K562 (cell line): ENCODE data around the gene WDR5B. TPM values are rescaled to one million over a fixed set of nuclear protein-coding genes. Genes with fewer than 3 reads are reported as not detected.

ENCODE experiments used
- ATAC-seq: fragments of 200-7000 bp; cut with Tn5 transposase; 3 replicates; pipeline ENCODE4 v1.9.1; 2020; ENCODE audit warnings: moderate library complexity
- BruUV-seq: library from RNA; stranded (reverse); fragments of 400-500 nt; replicated peaks from 2 replicates; lab custom pipeline; 2021; lab: Mats Ljungman, UMichigan
- CTCF ChIA-PET: fragments of 300-600 bp; formaldehyde crosslinking; extraction: SDS; loops from one replicate; lab custom pipeline; 2021; ENCODE audit warnings: low intra/inter-chr PET ratio; lab: Yijun Ruan, JAX
- POLR2A ChIA-PET: fragments of 300-600, 350-650 bp; sonication (Branson Sonifier 250); formaldehyde crosslinking; extraction: SDS; loops from one replicate; lab custom pipeline; 2021; ENCODE audit warnings: antibody characterized with exemption, inconsistent platforms; lab: Yijun Ruan, JAX
- DNase-seq, 4 experiments: peaks; one replicate each; pipeline versions ENCODE4 v3.0.0 to v3.0.0-alpha.2; 2011 to 2018; ENCODE audit warnings: low spot score in 3 of 4, mixed read lengths in 3 of 4; ENCODE audit errors: extremely low read depth in 1 of 4
- FAIRE-seq: peaks from 2 replicates; lab custom pipeline; 2011; peaks lifted over from hg19 to GRCh38; lab: Jason Lieb, UNC
- H2AFZ ChIP-seq: 2 replicates; pipeline ENCODE4 v1.6.0; 2011; ENCODE audit warnings: low read depth, low read length, control low read depth, inconsistent platforms
- H3K27ac ChIP-seq: fragments of 200-600 bp; 3 replicates; pipeline ENCODE4 v1.8.0; 2011; ENCODE audit warnings: low read depth, mild to moderate bottlenecking, control low read depth, inconsistent platforms, low read length, moderate library complexity, mixed read lengths; ENCODE audit errors: extremely low read depth
- H3K27me3 ChIP-seq, 2 experiments: fragments of 300-600 bp in 1 of 2; 2 replicates in 1 of 2; 3 replicates in 1 of 2; pipeline versions ENCODE4 v1.6.0 to v1.8.0; 2011; ENCODE audit warnings: inconsistent platforms in 2 of 2, low read length in 2 of 2, mild to moderate bottlenecking in 1 of 2, mixed read lengths in 1 of 2, moderate library complexity in 1 of 2; ENCODE audit not compliant: control insufficient read depth in 2 of 2, insufficient read depth in 2 of 2
- H3K36me3 ChIP-seq: fragments of 300-600 bp; 3 replicates; pipeline ENCODE4 v1.8.0; 2011; ENCODE audit warnings: mild to moderate bottlenecking, low read length, inconsistent platforms; ENCODE audit not compliant: control insufficient read depth, insufficient read depth
- H3K4me1 ChIP-seq, 2 experiments: fragments of 200-600 bp in 1 of 2; replicated peaks in 1 of 2; 2 replicates in 1 of 2; 3 replicates in 1 of 2; pipeline versions ENCODE4 v1.5.1 to v1.8.0; 2011; ENCODE audit warnings: inconsistent platforms in 2 of 2, low read length in 2 of 2, mild to moderate bottlenecking in 1 of 2, mixed read lengths in 1 of 2, moderate library complexity in 1 of 2; ENCODE audit not compliant: control insufficient read depth in 2 of 2, insufficient read depth in 2 of 2
- H3K4me2 ChIP-seq: 2 replicates; pipeline ENCODE4 v1.6.1; 2011; ENCODE audit warnings: low read length, control low read depth, inconsistent platforms, mixed read lengths; ENCODE audit not compliant: insufficient read depth
- H3K4me3 ChIP-seq: fragments of 200-600 bp; sonication (generic), shearing (Covaris generic); 2 replicates; pipeline ENCODE4 v1.5.1; 2016; ENCODE audit warnings: control low read depth, inconsistent platforms
- H3K79me2 ChIP-seq: fragments of 200-600 bp; 3 replicates; pipeline ENCODE4 v1.8.0; 2011; ENCODE audit warnings: low read length, inconsistent platforms; ENCODE audit not compliant: control insufficient read depth, insufficient read depth
- H3K9ac ChIP-seq, 2 experiments: 2 replicates each; pipeline versions ENCODE4 v1.6.0 to v1.6.1; 2011; ENCODE audit warnings: low read depth in 2 of 2, low read length in 2 of 2, control low read depth in 1 of 2, inconsistent platforms in 1 of 2, mild to moderate bottlenecking in 1 of 2, mixed read lengths in 1 of 2; ENCODE audit not compliant: insufficient read depth in 1 of 2
- H3K9me1 ChIP-seq: one replicate; pipeline ENCODE4 v1.6.0; 2011; ENCODE audit warnings: inconsistent platforms, mild to moderate bottlenecking, low read length, moderate library complexity; ENCODE audit not compliant: control insufficient read depth, insufficient read depth
- H3K9me3 ChIP-seq: replicated peaks from 2 replicates; pipeline ENCODE4 v1.5.1; 2011; ENCODE audit warnings: low read depth, low read length, inconsistent platforms; ENCODE audit not compliant: control insufficient read depth, insufficient read depth
- H4K20me1 ChIP-seq: replicated peaks from 2 replicates; pipeline ENCODE4 v1.6.1; 2011; ENCODE audit warnings: low read length, inconsistent platforms, mixed read lengths; ENCODE audit not compliant: control insufficient read depth, insufficient read depth
- HNRNPLL ChIP-seq: fragments of 200-400 bp; formaldehyde crosslinking; IDR thresholded peaks from 2 replicates; pipeline ENCODE4 v1.6.1; 2017; ENCODE audit warnings: low read length, low read depth, mild to moderate bottlenecking; ENCODE audit not compliant: poor library complexity, severe bottlenecking
- MCM2 ChIP-seq: fragments of 450-650 bp; IDR thresholded peaks from 2 replicates; pipeline ENCODE4 v1.6.1; 2017; ENCODE audit warnings: low read depth, mild to moderate bottlenecking
- PRPF4 ChIP-seq: fragments of 200-400 bp; formaldehyde crosslinking; IDR thresholded peaks from one replicate; pipeline ENCODE4 v1.6.1; 2017; ENCODE audit warnings: low read length, low read depth, mild to moderate bottlenecking; ENCODE audit not compliant: insufficient read depth, poor library complexity, severe bottlenecking
- PURB ChIP-seq: sonication (generic); formaldehyde crosslinking; IDR thresholded peaks from 2 replicates; pipeline ENCODE4 v1.9.0; 2021; ENCODE audit warnings: low read depth, mild to moderate bottlenecking, missing genetic modification reagents
- TAF9B ChIP-seq: fragments of 450-650 bp; IDR thresholded peaks from 2 replicates; pipeline ENCODE4 v1.6.1; 2018; ENCODE audit warnings: mild to moderate bottlenecking; ENCODE audit not compliant: partially characterized antibody
- U2AF2 ChIP-seq: fragments of 200-400 bp; formaldehyde crosslinking; optimal IDR thresholded peaks from 2 replicates; pipeline ENCODE3; 2017; ENCODE audit warnings: low read depth, mild to moderate bottlenecking, low read length
- ZFPM2 ChIP-seq: fragments of 250-450 bp; sonication (Bioruptor Pico); IDR thresholded peaks from 2 replicates; pipeline ENCODE4 v1.5.1; 2022; ENCODE audit warnings: mild to moderate bottlenecking
- WGBS: fragments of 100-300 bp; shearing (Covaris generic); methylation state at CpG from one replicate; pipeline ENCODE4 v1.1.6; 2016; ENCODE audit warnings: low coverage, mixed read lengths; ENCODE audit not compliant: insufficient coverage; ENCODE audit errors: missing lambda C conversion rate; 5-methylcytosine and 5-hydroxymethylcytosine counted together
- in situ Hi-C: fragments of 300-500 bp; cut with MboI; formaldehyde crosslinking; loops from 4 replicates; pipeline ENCODE4 v1.15.0; 2018; ENCODE audit warnings: inconsistent platforms, mixed read lengths
- intact Hi-C: fragments of 100-400 bp; cut with micrococcal nuclease; formaldehyde crosslinking; loops from 2 replicates; pipeline ENCODE4 v1.14.2; 2022
- polyA plus RNA-seq, 8 experiments: library from polyadenylated mRNA; depleted of rRNA in 4 of 8; stranded (reverse) in 5 of 8; unstranded in 3 of 8; fragments of >200 nt; fragmentation: Nextera tagmentation in 2 of 8; fragmentation: Illumina TruSeq in 1 of 8; extraction: Ambion mirVana in 2 of 8; extraction: Trizol in 1 of 8; gene quantifications; 2 replicates each; pipeline versions ENCODE4 v1.2.1 to v1.2.3, GENCODE V29; 2011 to 2014; ENCODE audit warnings: inconsistent platforms in 1 of 8, missing spikeins in 1 of 8
- total RNA-seq, 7 experiments: library from RNA; depleted of rRNA in 6 of 7; stranded (reverse); fragments of >200 nt in 6 of 7; fragmentation: Illumina TruSeq in 2 of 7; extraction: Trizol in 2 of 7; gene quantifications; 2 replicates each; pipeline versions ENCODE4 v1.2.1 to v1.2.3, GENCODE V29; 2011 to 2021; ENCODE audit warnings: low replicate concordance in 1 of 7
- TF ChIP-seq, protein P1 (sequence below): fragments of 200-800 bp; sonication (Bioruptor generic); IDR thresholded peaks from 2 replicates; pipeline ENCODE4 v1.6.1; 2016; ENCODE audit warnings: missing genetic modification characterization, missing compliant biosample characterization
- TF ChIP-seq, protein P2 (sequence below): fragments of 250-450 bp; sonication (Bioruptor Pico); IDR thresholded peaks from 2 replicates; pipeline ENCODE4 v1.9.0; 2021; ENCODE audit warnings: mild to moderate bottlenecking

The WDR5B gene
- total and polyA plus RNA-seq, 9 of the 15 experiments (the other 6 are each of a cell fraction or from before 2014, with no cell fraction given) = 2.8 to 10.1 (median 4.2) TPM

DNA sequence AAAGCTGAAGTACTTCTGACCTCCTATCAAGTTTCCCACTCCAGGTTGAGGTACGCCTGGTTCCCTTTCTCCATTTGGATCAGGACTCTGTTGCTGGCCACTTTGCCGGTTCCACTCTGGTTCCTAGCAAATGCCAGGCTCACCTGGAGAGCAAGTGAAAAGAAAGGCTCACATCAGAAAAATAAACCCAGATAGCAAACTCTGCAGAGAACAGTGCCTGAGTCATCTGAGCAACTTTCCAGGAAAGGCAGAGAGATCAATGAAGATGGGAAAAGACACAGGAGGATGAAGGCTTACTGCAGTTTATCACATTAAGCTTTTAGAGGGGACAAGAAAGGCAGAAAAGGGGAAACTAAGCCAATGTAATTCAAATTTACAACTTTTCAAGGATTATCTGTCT lies 41.8 kb upstream of the WDR5B start:
- Histone ChIP-seq H3K9me1 (no peaks in the 10 kb centered on the region), H3K4me3 (no peak overlapping the region), H3K4me2 (no peak overlapping the region), H4K20me1 (no peaks in the 10 kb centered on the region), H3K9ac (no peak overlapping the region), H3K9me3 (no peaks in the 10 kb centered on the region), H3K36me3 (peaks cover 79% of the 10 kb centered on the region), H3K79me2 (no peaks in the 10 kb centered on the region), H2AFZ (no peak overlapping the region), H3K4me1 (no peaks in the 10 kb centered on the region), H3K27ac (no peak overlapping the region), H3K27me3 (no peaks in the 10 kb centered on the region)
- intact Hi-C loops (loop anchor here (5.0 to 10.0 kb wide), 2 partner anchors 60 to 107 kb away; partner anchors contain the start of genes DTX3L and PARP9), in situ Hi-C loops (no loop called here)
- BruUV-seq = no TSS peak
- WGBS = 100% methylated on average over 1 of the region's 2 CpGs
- POLR2A ChIA-PET = no interaction called here
- TF ChIP-seq PRPF4 = no peak
- no peak for TF ChIP-seq HNRNPLL
- DNase-seq (no peak), ATAC-seq (no peak), FAIRE-seq (no peak)
- CTCF ChIA-PET = interaction anchor here (0.6 kb wide), 1 partner anchor 265 kb away, joined by 3 read pairs; no protein-coding TSS in a partner anchor

DNA sequence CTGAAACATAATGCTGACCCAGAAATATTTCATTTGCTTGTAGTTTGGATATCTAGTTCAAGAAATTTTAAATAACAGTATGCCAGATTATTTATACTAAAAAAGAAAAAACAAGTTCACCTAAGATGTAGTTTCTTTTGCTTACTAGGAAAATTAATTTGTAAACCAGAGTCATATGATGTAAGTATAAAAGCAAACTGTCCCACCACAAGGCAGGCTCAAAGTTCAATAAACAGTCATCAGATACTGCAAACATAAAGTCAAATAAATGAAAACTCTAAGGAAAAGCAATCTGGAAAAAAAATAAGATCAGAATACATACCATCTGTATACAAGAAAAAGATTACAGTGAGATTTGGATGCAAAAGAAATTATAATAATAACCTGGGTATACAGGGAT lies 40.2 kb upstream of the WDR5B start:
- no peak overlapping the region for H3K4me2 ChIP-seq
- no peak overlapping the region for H3K9ac ChIP-seq
- no peak for FAIRE-seq
- H3K79me2 ChIP-seq = no peaks in the 10 kb centered on the region
- POLR2A ChIA-PET = no interaction called here
- in situ Hi-C loops (no loop called here), intact Hi-C loops (loop anchor here (5.0 to 10.0 kb wide), 2 partner anchors 61 to 109 kb away; partner anchors contain the start of genes DTX3L and PARP9)
- no peaks in the 10 kb centered on the region for H3K4me1 ChIP-seq
- no peaks in the 10 kb centered on the region for H3K27me3 ChIP-seq
- CTCF ChIA-PET = no interaction called here
- H4K20me1 ChIP-seq = no peaks in the 10 kb centered on the region
- H3K36me3 ChIP-seq = peaks cover 74% of the 10 kb centered on the region
- ATAC-seq = no peak
- no peaks in the 10 kb centered on the region for H3K9me1 ChIP-seq
- no peak overlapping the region for H2AFZ ChIP-seq
- H3K27ac ChIP-seq = no peak overlapping the region
- no peak overlapping the region for H3K4me3 ChIP-seq
- no peaks in the 10 kb centered on the region for H3K9me3 ChIP-seq
- BruUV-seq = no TSS peak
- DNase-seq = no peak
- TF ChIP-seq, protein P1, sequence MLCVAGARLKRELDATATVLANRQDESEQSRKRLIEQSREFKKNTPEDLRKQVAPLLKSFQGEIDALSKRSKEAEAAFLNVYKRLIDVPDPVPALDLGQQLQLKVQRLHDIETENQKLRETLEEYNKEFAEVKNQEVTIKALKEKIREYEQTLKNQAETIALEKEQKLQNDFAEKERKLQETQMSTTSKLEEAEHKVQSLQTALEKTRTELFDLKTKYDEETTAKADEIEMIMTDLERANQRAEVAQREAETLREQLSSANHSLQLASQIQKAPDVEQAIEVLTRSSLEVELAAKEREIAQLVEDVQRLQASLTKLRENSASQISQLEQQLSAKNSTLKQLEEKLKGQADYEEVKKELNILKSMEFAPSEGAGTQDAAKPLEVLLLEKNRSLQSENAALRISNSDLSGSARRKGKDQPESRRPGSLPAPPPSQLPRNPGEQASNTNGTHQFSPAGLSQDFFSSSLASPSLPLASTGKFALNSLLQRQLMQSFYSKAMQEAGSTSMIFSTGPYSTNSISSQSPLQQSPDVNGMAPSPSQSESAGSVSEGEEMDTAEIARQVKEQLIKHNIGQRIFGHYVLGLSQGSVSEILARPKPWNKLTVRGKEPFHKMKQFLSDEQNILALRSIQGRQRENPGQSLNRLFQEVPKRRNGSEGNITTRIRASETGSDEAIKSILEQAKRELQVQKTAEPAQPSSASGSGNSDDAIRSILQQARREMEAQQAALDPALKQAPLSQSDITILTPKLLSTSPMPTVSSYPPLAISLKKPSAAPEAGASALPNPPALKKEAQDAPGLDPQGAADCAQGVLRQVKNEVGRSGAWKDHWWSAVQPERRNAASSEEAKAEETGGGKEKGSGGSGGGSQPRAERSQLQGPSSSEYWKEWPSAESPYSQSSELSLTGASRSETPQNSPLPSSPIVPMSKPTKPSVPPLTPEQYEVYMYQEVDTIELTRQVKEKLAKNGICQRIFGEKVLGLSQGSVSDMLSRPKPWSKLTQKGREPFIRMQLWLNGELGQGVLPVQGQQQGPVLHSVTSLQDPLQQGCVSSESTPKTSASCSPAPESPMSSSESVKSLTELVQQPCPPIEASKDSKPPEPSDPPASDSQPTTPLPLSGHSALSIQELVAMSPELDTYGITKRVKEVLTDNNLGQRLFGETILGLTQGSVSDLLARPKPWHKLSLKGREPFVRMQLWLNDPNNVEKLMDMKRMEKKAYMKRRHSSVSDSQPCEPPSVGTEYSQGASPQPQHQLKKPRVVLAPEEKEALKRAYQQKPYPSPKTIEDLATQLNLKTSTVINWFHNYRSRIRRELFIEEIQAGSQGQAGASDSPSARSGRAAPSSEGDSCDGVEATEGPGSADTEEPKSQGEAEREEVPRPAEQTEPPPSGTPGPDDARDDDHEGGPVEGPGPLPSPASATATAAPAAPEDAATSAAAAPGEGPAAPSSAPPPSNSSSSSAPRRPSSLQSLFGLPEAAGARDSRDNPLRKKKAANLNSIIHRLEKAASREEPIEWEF (CRISPR knock-in tag) = no peak
- TF ChIP-seq, protein P2, sequence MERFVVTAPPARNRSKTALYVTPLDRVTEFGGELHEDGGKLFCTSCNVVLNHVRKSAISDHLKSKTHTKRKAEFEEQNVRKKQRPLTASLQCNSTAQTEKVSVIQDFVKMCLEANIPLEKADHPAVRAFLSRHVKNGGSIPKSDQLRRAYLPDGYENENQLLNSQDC (CRISPR knock-in tag) = no peak
- TF ChIP-seq ZFPM2 (CRISPR knock-in tag) (no peak), TAF9B (no peak), MCM2 (no peak), PURB (CRISPR knock-in tag) (no peak), U2AF2 (no peak)
